ENCODE results near the gene HRAS. TPM values are rescaled to one million over a fixed set of nuclear protein-coding genes. Genes with fewer than 3 reads are reported as not detected.

The HRAS gene
- total RNA-seq, 1 experiment from 2014 or later, result 47.2 TPM

DNA sequence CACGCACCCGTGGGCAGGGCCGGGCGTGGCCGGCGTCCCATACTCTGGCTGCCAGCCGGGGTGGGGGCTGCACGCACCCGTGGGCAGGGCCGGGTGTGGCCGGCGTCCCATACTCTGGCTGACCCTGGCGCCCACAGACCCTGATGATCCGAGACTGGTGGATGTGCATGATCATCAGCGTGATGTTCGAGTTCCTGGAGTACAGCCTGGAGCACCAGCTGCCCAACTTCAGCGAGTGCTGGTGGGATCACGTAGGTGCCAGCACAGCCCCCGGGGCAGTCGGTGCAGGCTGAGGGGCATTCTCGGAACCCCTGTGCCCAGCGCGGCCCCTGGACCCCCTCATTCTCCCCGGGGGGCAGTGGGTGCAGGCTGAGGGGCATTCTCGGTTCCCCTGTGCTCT lies 47.3 kb downstream of the HRAS start:
- ChIA-PET CTCF (no interaction called here), POLR2A (ENCODE audit: unreplicated experiment) (no interaction called here)
- Histone ChIP-seq H3K27me3 (ENCODE audit: insufficient read depth, low read depth) (no peaks in the 10 kb centered on the region), H3K9me2 (ENCODE audit: insufficient read depth) (no peaks in the 10 kb centered on the region), H3K9me3 (ENCODE audit: insufficient read depth, low read depth) (no peaks in the 10 kb centered on the region), H3K4me2 (no peak overlapping the region), H3K4me1 (replicated peaks; ENCODE audit: insufficient read depth) (no peaks in the 10 kb centered on the region), H3F3A (ENCODE audit: insufficient read depth, low read depth) (no peaks in the 10 kb centered on the region), H3K36me3 (ENCODE audit: low read depth) (no peaks in the 10 kb centered on the region), H2AFZ (no peak overlapping the region), H3K79me2 (ENCODE audit: low read depth) (no peaks in the 10 kb centered on the region), H4K20me1 (ENCODE audit: insufficient read depth) (no peaks in the 10 kb centered on the region), H3K27ac (no peak overlapping the region), H3K4me3 (no peak overlapping the region)
- DNase-seq, result no peak
- TF ChIP-seq, protein P1, sequence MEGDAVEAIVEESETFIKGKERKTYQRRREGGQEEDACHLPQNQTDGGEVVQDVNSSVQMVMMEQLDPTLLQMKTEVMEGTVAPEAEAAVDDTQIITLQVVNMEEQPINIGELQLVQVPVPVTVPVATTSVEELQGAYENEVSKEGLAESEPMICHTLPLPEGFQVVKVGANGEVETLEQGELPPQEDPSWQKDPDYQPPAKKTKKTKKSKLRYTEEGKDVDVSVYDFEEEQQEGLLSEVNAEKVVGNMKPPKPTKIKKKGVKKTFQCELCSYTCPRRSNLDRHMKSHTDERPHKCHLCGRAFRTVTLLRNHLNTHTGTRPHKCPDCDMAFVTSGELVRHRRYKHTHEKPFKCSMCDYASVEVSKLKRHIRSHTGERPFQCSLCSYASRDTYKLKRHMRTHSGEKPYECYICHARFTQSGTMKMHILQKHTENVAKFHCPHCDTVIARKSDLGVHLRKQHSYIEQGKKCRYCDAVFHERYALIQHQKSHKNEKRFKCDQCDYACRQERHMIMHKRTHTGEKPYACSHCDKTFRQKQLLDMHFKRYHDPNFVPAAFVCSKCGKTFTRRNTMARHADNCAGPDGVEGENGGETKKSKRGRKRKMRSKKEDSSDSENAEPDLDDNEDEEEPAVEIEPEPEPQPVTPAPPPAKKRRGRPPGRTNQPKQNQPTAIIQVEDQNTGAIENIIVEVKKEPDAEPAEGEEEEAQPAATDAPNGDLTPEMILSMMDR (conservative IDR thresholded peaks at IDR 0.05), result no peak
- TF ChIP-seq EZH2 (IDR thresholded peaks at IDR 0.05; ENCODE audit: low read depth), result no peak
- no TSS peak for BruUV-seq (replicated peaks)
- intact Hi-C loops (cut with micrococcal nuclease; ENCODE audit: unreplicated experiment), result no loop called here

DNA sequence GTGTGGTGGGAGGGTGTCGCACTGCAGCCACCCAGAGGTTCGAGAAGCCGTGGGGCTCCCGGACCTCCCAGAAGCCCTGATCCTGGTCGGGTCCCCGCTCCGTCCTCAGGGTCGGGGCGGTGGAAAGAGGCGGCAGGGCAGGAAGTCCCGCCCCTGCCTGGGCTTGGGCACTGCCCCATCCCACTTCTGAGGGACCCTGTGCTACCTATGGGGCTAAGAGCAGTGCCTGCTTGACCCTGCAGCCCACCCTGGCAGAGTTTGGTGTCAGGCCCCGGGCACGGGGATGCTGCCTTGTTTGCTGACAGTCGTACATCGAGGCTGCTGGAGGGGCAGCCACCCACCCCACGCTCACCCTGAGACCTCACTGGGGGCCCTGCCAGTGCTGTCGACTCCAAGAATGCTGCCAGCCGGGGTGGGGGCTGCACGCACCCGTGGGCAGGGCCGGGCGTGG lies 47.8 kb downstream of the HRAS start:
- ChIA-PET CTCF (no interaction called here), POLR2A (ENCODE audit: unreplicated experiment) (interaction anchor here (0.7 kb wide), 1 partner anchor 88 kb away, joined by 5 read pairs; no protein-coding TSS in a partner anchor)
- Histone ChIP-seq H3K9me2 (ENCODE audit: insufficient read depth) (no peaks in the 10 kb centered on the region), H3K4me2 (no peak overlapping the region), H3K9me3 (ENCODE audit: insufficient read depth, low read depth) (no peaks in the 10 kb centered on the region), H3F3A (ENCODE audit: insufficient read depth, low read depth) (no peaks in the 10 kb centered on the region), H3K27me3 (ENCODE audit: insufficient read depth, low read depth) (no peaks in the 10 kb centered on the region), H3K79me2 (ENCODE audit: low read depth) (no peaks in the 10 kb centered on the region), H3K27ac (no peak overlapping the region), H3K36me3 (ENCODE audit: low read depth) (no peaks in the 10 kb centered on the region), H3K4me3 (no peak overlapping the region), H4K20me1 (ENCODE audit: insufficient read depth) (no peaks in the 10 kb centered on the region), H2AFZ (no peak overlapping the region), H3K4me1 (replicated peaks; ENCODE audit: insufficient read depth) (no peaks in the 10 kb centered on the region)
- TF ChIP-seq, protein P1 (conservative IDR thresholded peaks at IDR 0.05), result no peak
- TF ChIP-seq EZH2 (IDR thresholded peaks at IDR 0.05; ENCODE audit: low read depth), result no peak
- intact Hi-C loops (cut with micrococcal nuclease; ENCODE audit: unreplicated experiment), result no loop called here
- no TSS peak for BruUV-seq (replicated peaks)
- DNase-seq, result no peak

DNA sequence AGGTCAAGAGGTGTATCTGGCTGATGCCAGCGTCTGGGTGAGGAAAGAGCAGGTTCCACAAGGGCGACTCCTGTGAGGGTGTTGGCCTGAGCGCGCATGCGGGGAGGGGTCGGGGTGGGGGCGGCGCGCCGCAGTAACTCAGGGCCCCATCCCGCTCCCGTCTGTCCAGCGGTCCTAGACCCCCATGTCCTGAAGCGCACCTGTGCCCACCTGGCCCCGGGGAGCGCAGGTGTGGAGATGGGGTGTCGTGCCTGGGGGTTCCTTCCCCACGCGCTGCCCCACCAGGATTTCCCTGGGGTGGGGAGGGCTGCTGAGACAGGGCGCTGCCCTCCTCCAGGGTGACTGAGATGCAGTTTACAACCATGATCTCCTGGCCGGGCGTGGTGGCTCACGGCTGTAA lies 49.2 kb downstream of the HRAS start:
- CTCF ChIA-PET, result no interaction called here
- H3K79me2 ChIP-seq (ENCODE audit: low read depth), result no peaks in the 10 kb centered on the region
- no peak overlapping the region for H3K4me3 ChIP-seq
- POLR2A ChIA-PET (ENCODE audit: unreplicated experiment), result no interaction called here
- H3K9me2 ChIP-seq (ENCODE audit: insufficient read depth), result no peaks in the 10 kb centered on the region
- TF ChIP-seq, protein P1 (conservative IDR thresholded peaks at IDR 0.05), result no peak
- TF ChIP-seq EZH2 (IDR thresholded peaks at IDR 0.05; ENCODE audit: low read depth), result no peak
- BruUV-seq (replicated peaks), result no TSS peak
- no peak for DNase-seq
- no peaks in the 10 kb centered on the region for H3K27me3 ChIP-seq (ENCODE audit: insufficient read depth, low read depth)
- H3F3A ChIP-seq (ENCODE audit: insufficient read depth, low read depth), result no peaks in the 10 kb centered on the region
- no peak overlapping the region for H3K4me2 ChIP-seq
- no peak overlapping the region for H3K27ac ChIP-seq
- no peak overlapping the region for H2AFZ ChIP-seq
- no peaks in the 10 kb centered on the region for H4K20me1 ChIP-seq (ENCODE audit: insufficient read depth)
- no peaks in the 10 kb centered on the region for H3K36me3 ChIP-seq (ENCODE audit: low read depth)
- no peaks in the 10 kb centered on the region for H3K4me1 ChIP-seq (replicated peaks; ENCODE audit: insufficient read depth)
- intact Hi-C loops (cut with micrococcal nuclease; ENCODE audit: unreplicated experiment), result no loop called here
- H3K9me3 ChIP-seq (ENCODE audit: insufficient read depth, low read depth), result no peaks in the 10 kb centered on the region
